IMR-90 (cell line): ENCODE measurements around the gene BCAP31. TPM values are rescaled to one million over a fixed set of nuclear protein-coding genes. Genes with fewer than 3 reads are reported as not detected.

Experiments
- ATAC-seq: fragments of 200-7000 bp; cut with Tn5 transposase; 2 replicates; pipeline ENCODE4 v1.9.1; 2020; ENCODE audit warnings: low read depth, mild to moderate bottlenecking, moderate library complexity
- BruUV-seq: library from RNA; stranded (reverse); fragments of 400-500 nt; replicated peaks from 2 replicates; lab custom pipeline; 2021; lab: Mats Ljungman, UMichigan
- CTCF ChIA-PET: fragments of 300-600 bp; formaldehyde crosslinking; extraction: SDS; loops from one replicate; lab custom pipeline; 2021; ENCODE audit warnings: antibody characterized with exemption; lab: Yijun Ruan, JAX
- POLR2A ChIA-PET: fragments of 300-600 bp; sonication (Branson Sonifier 250); formaldehyde crosslinking; loops from one replicate; lab custom pipeline; 2022; ENCODE audit warnings: antibody characterized with exemption; ENCODE audit not compliant: unreplicated experiment; lab: Charles Lee
- DNase-seq: peaks from one replicate; pipeline ENCODE4 v3.0.0; 2013
- H2AFZ ChIP-seq: replicated peaks from 2 replicates; pipeline ENCODE3; 2013; ENCODE audit warnings: low read length, mild to moderate bottlenecking; ENCODE audit not compliant: poor library complexity
- H2AK5ac ChIP-seq: 2 replicates; pipeline ENCODE4 v1.6.1; 2013; ENCODE audit warnings: low read depth, low read length, inconsistent platforms
- H2AK9ac ChIP-seq: replicated peaks from 2 replicates; pipeline ENCODE3; 2013; ENCODE audit warnings: mild to moderate bottlenecking, low read depth, low read length, moderate library complexity; ENCODE audit not compliant: poor library complexity
- H2BK120ac ChIP-seq: 2 replicates; pipeline ENCODE4 v1.6.1; 2013; ENCODE audit warnings: low read depth, low read length, inconsistent platforms
- H2BK15ac ChIP-seq: 3 replicates; pipeline ENCODE4 v1.6.1; 2013; ENCODE audit warnings: low read depth, low read length, inconsistent platforms
- H2BK20ac ChIP-seq: 2 replicates; pipeline ENCODE4 v1.6.1; 2013; ENCODE audit warnings: low read depth, mild to moderate bottlenecking, inconsistent platforms, low read length, moderate library complexity
- H2BK5ac ChIP-seq: 2 replicates; pipeline ENCODE4 v1.6.1; 2013; ENCODE audit warnings: mild to moderate bottlenecking, low read depth, low read length, inconsistent platforms; ENCODE audit not compliant: poor library complexity, severe bottlenecking
- H3K14ac ChIP-seq: replicated peaks from 2 replicates; pipeline ENCODE4 v1.6.1; 2013; ENCODE audit warnings: low read depth, low read length, inconsistent platforms
- H3K18ac ChIP-seq: 2 replicates; pipeline ENCODE4 v1.6.1; 2013; ENCODE audit warnings: low read depth, low read length, control low read depth
- H3K23ac ChIP-seq: 2 replicates; pipeline ENCODE4 v1.6.1; 2013; ENCODE audit warnings: low read depth, low read length, inconsistent platforms
- H3K27ac ChIP-seq: 2 replicates; pipeline ENCODE4 v1.5.1; 2013; ENCODE audit warnings: mild to moderate bottlenecking, control low read depth, low read length; ENCODE audit not compliant: insufficient read depth
- H3K27me3 ChIP-seq: 2 replicates; pipeline ENCODE4 v1.6.1; 2013; ENCODE audit warnings: low read length; ENCODE audit not compliant: control insufficient read depth, insufficient read depth
- H3K36me3 ChIP-seq: 2 replicates; pipeline ENCODE4 v1.6.1; 2013; ENCODE audit warnings: low read length, mixed read lengths; ENCODE audit not compliant: control insufficient read depth, insufficient read depth
- H3K4ac ChIP-seq: 2 replicates; pipeline ENCODE4 v1.6.1; 2013; ENCODE audit warnings: low read depth, low read length, inconsistent platforms
- H3K4me1 ChIP-seq: 2 replicates; pipeline ENCODE4 v1.6.1; 2013; ENCODE audit warnings: low read length, mixed read lengths; ENCODE audit not compliant: control insufficient read depth, insufficient read depth
- H3K4me2 ChIP-seq: 2 replicates; pipeline ENCODE4 v1.6.1; 2013; ENCODE audit warnings: low read depth, mild to moderate bottlenecking, control low read depth, low read length, moderate library complexity
- H3K4me3 ChIP-seq: 2 replicates; pipeline ENCODE4 v1.5.1; 2013; ENCODE audit warnings: low read depth, mild to moderate bottlenecking, control low read depth, low read length, moderate library complexity; ENCODE audit not compliant: insufficient read depth
- H3K56ac ChIP-seq: 2 replicates; pipeline ENCODE4 v1.6.1; 2013; ENCODE audit warnings: low read length, inconsistent platforms; ENCODE audit not compliant: insufficient read depth; ENCODE audit errors: extremely low read depth
- H3K79me1 ChIP-seq, 2 experiments: 2 replicates each; pipeline ENCODE4 v1.6.1; 2013; ENCODE audit warnings: low read length in 2 of 2, inconsistent platforms in 1 of 2, low read depth in 1 of 2
- H3K9ac ChIP-seq: 2 replicates; pipeline ENCODE4 v1.6.1; 2013; ENCODE audit warnings: low read depth, low read length, control low read depth
- H3K9me1 ChIP-seq: 2 replicates; pipeline ENCODE4 v1.6.1; 2013; ENCODE audit warnings: low read length, inconsistent platforms; ENCODE audit not compliant: insufficient read depth
- H3K9me3 ChIP-seq: 2 replicates; pipeline ENCODE4 v1.6.1; 2013; ENCODE audit warnings: low read length; ENCODE audit not compliant: control insufficient read depth, insufficient read depth
- H4K20me1 ChIP-seq: 2 replicates; pipeline ENCODE4 v1.6.1; 2013; ENCODE audit warnings: low read length, inconsistent platforms; ENCODE audit not compliant: insufficient read depth
- H4K5ac ChIP-seq: 2 replicates; pipeline ENCODE4 v1.6.1; 2013; ENCODE audit warnings: mild to moderate bottlenecking, low read depth, low read length, control low read depth
- H4K8ac ChIP-seq, 2 experiments: 2 replicates each; pipeline ENCODE4 v1.6.1; 2013; ENCODE audit warnings: low read depth in 2 of 2, low read length in 2 of 2, control low read depth in 1 of 2, inconsistent platforms in 1 of 2
- H4K91ac ChIP-seq: 2 replicates; pipeline ENCODE4 v1.6.1; 2013; ENCODE audit warnings: low read depth, low read length, inconsistent platforms; ENCODE audit not compliant: insufficient read depth
- BHLHE40 ChIP-seq: fragments of 150-350 bp; IDR thresholded peaks from 2 replicates; pipeline ENCODE4 v1.6.1; 2016; ENCODE audit warnings: mild to moderate bottlenecking, low read depth, low read length
- CEBPB ChIP-seq: IDR thresholded peaks from 2 replicates; pipeline ENCODE4 v1.6.1; 2012; ENCODE audit warnings: low read depth, low read length, improper control_type of control experiment
- ELK1 ChIP-seq: fragments of 150-350 bp; IDR thresholded peaks from 2 replicates; pipeline ENCODE4 v1.6.1; 2016; ENCODE audit warnings: low read depth, mild to moderate bottlenecking, low read length, moderate library complexity, borderline replicate concordance
- FOS ChIP-seq: fragments of 150-350 bp; IDR thresholded peaks from 2 replicates; pipeline ENCODE4 v1.6.1; 2016; ENCODE audit warnings: low read depth, low read length
- MAFK ChIP-seq: IDR thresholded peaks from 2 replicates; pipeline ENCODE4 v1.6.1; 2012; ENCODE audit warnings: low read depth, low read length, improper control_type of control experiment
- MAZ ChIP-seq: IDR thresholded peaks from 2 replicates; pipeline ENCODE4 v1.6.1; 2012; ENCODE audit warnings: low read depth, mild to moderate bottlenecking, low read length, improper control_type of control experiment, moderate library complexity, borderline replicate concordance
- MXI1 ChIP-seq: IDR thresholded peaks from 2 replicates; pipeline ENCODE4 v1.6.1; 2012; ENCODE audit warnings: low read depth, mild to moderate bottlenecking, low read length, moderate library complexity, borderline replicate concordance
- NFE2L2 ChIP-seq: fragments of 150-350 bp; IDR thresholded peaks from 2 replicates; pipeline ENCODE4 v1.6.1; 2016; ENCODE audit warnings: low read depth, mild to moderate bottlenecking, low read length
- POLR2A ChIP-seq: IDR thresholded peaks from 2 replicates; pipeline ENCODE4 v1.6.1; 2012; ENCODE audit warnings: mild to moderate bottlenecking, low read depth, low read length
- RAD21 ChIP-seq: IDR thresholded peaks from 2 replicates; pipeline ENCODE4 v1.6.1; 2012; ENCODE audit warnings: low read length, improper control_type of control experiment
- RCOR1 ChIP-seq: IDR thresholded peaks from 2 replicates; pipeline ENCODE4 v1.6.1; 2012; ENCODE audit warnings: mild to moderate bottlenecking, low read length, improper control_type of control experiment; ENCODE audit not compliant: insufficient replicate concordance
- SMC3 ChIP-seq: fragments of 150-350 bp; IDR thresholded peaks from 2 replicates; pipeline ENCODE4 v1.6.1; 2016; ENCODE audit warnings: low read depth, mild to moderate bottlenecking, antibody characterized with exemption, low read length, moderate library complexity
- USF2 ChIP-seq: fragments of 150-350 bp; IDR thresholded peaks from 2 replicates; pipeline ENCODE4 v1.6.1; 2017; ENCODE audit warnings: mild to moderate bottlenecking, antibody characterized with exemption, low read length, low read depth
- WGBS, 2 experiments: methylation state at CpG; one replicate each; pipeline versions ENCODE4 v1.1.5 to v1.1.7; 2013; ENCODE audit warnings: missing lambda C conversion rate in 2 of 2; ENCODE audit not compliant: insufficient read length in 1 of 2; ENCODE audit errors: extremely low coverage in 2 of 2; 5-methylcytosine and 5-hydroxymethylcytosine counted together
- dilution Hi-C: fragments of 300-500 bp; cut with HindIII; formaldehyde crosslinking; loops from one replicate; pipeline ENCODE4 v1.14.3; 2018; ENCODE audit warnings: low sequenced_read_pairs; ENCODE audit not compliant: unreplicated experiment
- in situ Hi-C: fragments of 300-500 bp; cut with MboI; formaldehyde crosslinking; loops from 3 replicates; pipeline ENCODE4 v1.14.3; 2019; ENCODE audit warnings: low sequenced_read_pairs, inconsistent platforms, mixed read lengths
- intact Hi-C: fragments of 100-400 bp; cut with micrococcal nuclease; formaldehyde crosslinking; loops from 2 replicates; pipeline ENCODE4 v1.10.0; 2022
- polyA plus RNA-seq, 3 experiments: library from polyadenylated mRNA; depleted of rRNA; stranded (reverse); fragments of >200 nt; gene quantifications; 2 replicates each; pipeline ENCODE4 v1.2.3, GENCODE V29; 2012; ENCODE audit warnings: low replicate concordance in 1 of 3
- total RNA-seq: library from RNA; depleted of rRNA; stranded (reverse); fragments of >200 nt; gene quantifications from 2 replicates; pipeline ENCODE4 v1.2.3, GENCODE V29; 2012

The BCAP31 gene
- total and polyA plus RNA-seq, 2 of the 4 experiments (the other 2 are of a cell fraction), result 125 to 244 TPM

GRCh38 chrX:153765138-153766079, 41.2 kb upstream of the BCAP31 start:
- H2AFZ ChIP-seq, result peak overlapping the region; percentile 89
- intact Hi-C loops, result loop anchor here (1.0 kb wide), 1 partner anchor 30 kb away; no protein-coding TSS in a partner anchor
- H3K23ac ChIP-seq, result peak overlapping the region; percentile 72
- dilution Hi-C loops, result no loop called here
- H4K5ac ChIP-seq, result peak overlapping the region; percentile 94
- in situ Hi-C loops, result loop anchor here (10.0 kb wide), 1 partner anchor 199 kb away; no protein-coding TSS in a partner anchor
- ChIA-PET POLR2A (no interaction called here), CTCF (no interaction called here)
- H4K8ac ChIP-seq, result peak overlapping the region; percentile 35 to 90; a peak in 2 of 4 replicates
- no peak overlapping the region for H3K56ac ChIP-seq
- peak overlapping the region; percentile 93 for H3K4me2 ChIP-seq
- no peaks in the 10 kb centered on the region for H3K27me3 ChIP-seq
- ATAC-seq, result peak; percentile 26
- BruUV-seq, result no TSS peak
- H4K20me1 ChIP-seq, result no peaks in the 10 kb centered on the region; the same call in 1 of the 2 replicates
- H4K91ac ChIP-seq, result peak overlapping the region; percentile 91
- H2AK5ac ChIP-seq, result peak overlapping the region; percentile 83
- H2BK15ac ChIP-seq, result no peak overlapping the region; the same call in 2 of the 3 replicates
- H3K4ac ChIP-seq, result peak overlapping the region; percentile 94
- DNase-seq, result peak; percentile 5
- TF ChIP-seq MAFK (no peak), SMC3 (no peak), MXI1 (no peak), MAZ (no peak), ELK1 (no peak), POLR2A (no peak), USF2 (no peak), BHLHE40 (no peak), CEBPB (no peak), RCOR1 (no peak), NFE2L2 (no peak), RAD21 (no peak), FOS (no peak)
- peaks cover 17% of the 10 kb centered on the region for H3K4me1 ChIP-seq
- peak overlapping the region; percentile 95 for H2BK5ac ChIP-seq
- H3K4me3 ChIP-seq, result peak overlapping the region; percentile 56
- no peaks in the 10 kb centered on the region; the same call in 1 of the 2 replicates for H3K9me3 ChIP-seq
- H2BK20ac ChIP-seq, result no peak overlapping the region; the same call in 1 of the 2 replicates
- peak overlapping the region; percentile 84 for H3K14ac ChIP-seq
- H3K36me3 ChIP-seq, result no peaks in the 10 kb centered on the region; the same call in 1 of the 2 replicates
- peak overlapping the region; percentile 94 for H2AK9ac ChIP-seq
- no peaks in the 10 kb centered on the region for H3K9me1 ChIP-seq
- H3K27ac ChIP-seq, result peak overlapping the region; percentile 94
- no CpG with 5 or more reads among the region's 27 CpGs for WGBS, 2 experiments
- H3K9ac ChIP-seq, result peak overlapping the region; percentile 72
- H3K79me1 ChIP-seq, result peaks cover 0 to 17% of the 10 kb centered on the region in 2 experiments; a peak in 2 of 4 replicates
- H3K18ac ChIP-seq, result peak overlapping the region; percentile 92; the same call in 1 of the 2 replicates
- H2BK120ac ChIP-seq, result peak overlapping the region; percentile 85
